Astrocyte (in vitro differentiated cells and primary cell): ENCODE data around the gene PIGC.

Experiments used
- EZH2 ChIP-seq: IDR thresholded peaks from 2 replicates; pipeline ENCODE4 v1.6.1; 2012; ENCODE audit warnings: mild to moderate bottlenecking, low read length, inconsistent platforms; ENCODE audit not compliant: insufficient read depth
- TF ChIP-seq, protein P1 (sequence below): IDR thresholded peaks from 2 replicates; pipeline ENCODE4 v1.5.1; 2011; ENCODE audit warnings: low read depth, mild to moderate bottlenecking, inconsistent platforms, low read length, moderate library complexity; ENCODE audit not compliant: insufficient read depth

DNA sequence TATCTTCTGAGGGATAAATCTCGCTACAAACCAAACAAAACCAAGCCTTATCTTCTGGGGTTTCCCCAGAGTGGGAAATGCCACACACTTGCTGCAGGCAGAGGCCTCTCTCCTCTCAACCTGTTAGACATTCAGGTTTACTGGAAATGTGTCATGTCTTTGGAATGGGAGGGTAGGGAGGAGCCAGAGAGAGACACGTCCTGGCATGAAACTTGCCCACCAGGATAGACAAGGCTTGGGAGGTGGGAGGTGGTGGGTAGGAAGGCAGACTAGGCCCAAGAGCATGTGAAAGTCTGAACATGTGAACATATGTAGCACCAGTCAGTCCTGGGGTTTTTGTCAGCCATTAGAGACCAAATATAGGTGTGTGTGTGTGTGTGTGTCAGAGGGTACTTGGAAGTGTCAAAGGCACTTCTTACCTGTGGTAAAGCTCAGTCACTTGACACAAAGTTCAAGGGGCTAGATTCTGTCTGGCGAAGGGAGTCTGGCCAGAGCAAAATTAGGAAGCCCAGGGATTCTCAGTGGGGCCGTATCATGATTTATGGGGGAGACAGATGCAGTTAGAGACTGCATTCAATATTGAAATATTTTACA, 32.4 kb upstream of the PIGC start:
- TF ChIP-seq, protein P1, sequence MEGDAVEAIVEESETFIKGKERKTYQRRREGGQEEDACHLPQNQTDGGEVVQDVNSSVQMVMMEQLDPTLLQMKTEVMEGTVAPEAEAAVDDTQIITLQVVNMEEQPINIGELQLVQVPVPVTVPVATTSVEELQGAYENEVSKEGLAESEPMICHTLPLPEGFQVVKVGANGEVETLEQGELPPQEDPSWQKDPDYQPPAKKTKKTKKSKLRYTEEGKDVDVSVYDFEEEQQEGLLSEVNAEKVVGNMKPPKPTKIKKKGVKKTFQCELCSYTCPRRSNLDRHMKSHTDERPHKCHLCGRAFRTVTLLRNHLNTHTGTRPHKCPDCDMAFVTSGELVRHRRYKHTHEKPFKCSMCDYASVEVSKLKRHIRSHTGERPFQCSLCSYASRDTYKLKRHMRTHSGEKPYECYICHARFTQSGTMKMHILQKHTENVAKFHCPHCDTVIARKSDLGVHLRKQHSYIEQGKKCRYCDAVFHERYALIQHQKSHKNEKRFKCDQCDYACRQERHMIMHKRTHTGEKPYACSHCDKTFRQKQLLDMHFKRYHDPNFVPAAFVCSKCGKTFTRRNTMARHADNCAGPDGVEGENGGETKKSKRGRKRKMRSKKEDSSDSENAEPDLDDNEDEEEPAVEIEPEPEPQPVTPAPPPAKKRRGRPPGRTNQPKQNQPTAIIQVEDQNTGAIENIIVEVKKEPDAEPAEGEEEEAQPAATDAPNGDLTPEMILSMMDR = no peak
- TF ChIP-seq EZH2 = no peak
